ENCODE results near the gene CAPN10.

- no peak for TF ChIP-seq CTCF (IDR thresholded peaks at IDR 0.05)
- TF ChIP-seq POLR2A (IDR thresholded peaks at IDR 0.05), result no peak
Measured at GRCh38 chr2:240618776-240619175, 32.2 kb downstream of the CAPN10 start.

Data from tibial nerve (tissue), 3 donors.